Kidney epithelial cell (primary cell): Measurements from ENCODE around the gene ITFG1. TPM values are rescaled to one million over a fixed set of nuclear protein-coding genes. Genes with fewer than 3 reads are reported as not detected.
A peak's percentile ranks its signal among the peaks of the same experiment; 100 is the strongest.

Source experiments
- DNase-seq: peaks from one replicate; pipeline ENCODE4 v3.0.0-alpha.2; 2010; ENCODE audit warnings: low read depth
- H3K27me3 ChIP-seq: 2 replicates; pipeline ENCODE4 v1.6.0; 2011; ENCODE audit warnings: low read length; ENCODE audit not compliant: control insufficient read depth, insufficient read depth
- H3K36me3 ChIP-seq: 2 replicates; pipeline ENCODE4 v1.5.1; 2011; ENCODE audit warnings: low read length; ENCODE audit not compliant: control insufficient read depth, insufficient read depth
- H3K4me3 ChIP-seq: 2 replicates; pipeline ENCODE4 v1.5.1; 2011; ENCODE audit warnings: low read depth, mild to moderate bottlenecking, control low read depth, low read length
- CTCF ChIP-seq: IDR thresholded peaks from 2 replicates; pipeline ENCODE4 v1.5.1; 2011; ENCODE audit warnings: mild to moderate bottlenecking, moderate library complexity, low read length, control low read depth, inconsistent platforms; ENCODE audit not compliant: insufficient read depth, poor library complexity, severe bottlenecking
- total RNA-seq: library from RNA; depleted of rRNA; stranded (reverse); fragments of >200 nt; gene quantifications from 2 replicates; pipeline ENCODE4 v1.2.3, GENCODE V29; 2015

Gene ITFG1
- total RNA-seq: 41.1 and 52.6 TPM in 2 replicates

- Histone ChIP-seq H3K27me3 (no peaks in the 10 kb centered on the region), H3K4me3 (peak within 1 kb of the TSS; percentile 76), H3K36me3 (no peaks in the 10 kb centered on the region)
- TF ChIP-seq CTCF: no peak
- DNase-seq: peak; percentile 54
Measured at GRCh38 chr16:47460711-47461597, at the start of gene ITFG1, which contains the start of gene PHKB. Gene ITFG1 (minus strand): TSS chr16:47461063. CDS start chr16:47461045, 18 bp downstream. Gene PHKB (plus strand): TSS chr16:47461331. CDS start chr16:47461351, 20 bp downstream.

GRCh38 chr16:47507701-47508100 is 46.8 kb upstream of the ITFG1 start:
- no peaks in the 10 kb centered on the region for H3K27me3 ChIP-seq
- no peak for TF ChIP-seq CTCF
- H3K36me3 ChIP-seq: peaks cover 1% of the 10 kb centered on the region
- no peak for DNase-seq
- no peak overlapping the region for H3K4me3 ChIP-seq

GRCh38 chr16:47506800-47507199 is 45.9 kb upstream of the ITFG1 start:
- peak; percentile 42 for DNase-seq
- no peak for TF ChIP-seq CTCF

GRCh38 chr16:47504599-47504998 is 43.7 kb upstream of the ITFG1 start:
- DNase-seq: no peak
- Histone ChIP-seq H3K36me3 (no peaks in the 10 kb centered on the region), H3K4me3 (no peak overlapping the region), H3K27me3 (no peaks in the 10 kb centered on the region)
- no peak for TF ChIP-seq CTCF

More at GRCh38 chr16:47506800-47507199, 45.9 kb upstream of the ITFG1 start:
- Histone ChIP-seq H3K36me3 (peaks cover 1% of the 10 kb centered on the region), H3K27me3 (no peaks in the 10 kb centered on the region), H3K4me3 (no peak overlapping the region)

- TF ChIP-seq CTCF: no peak
- no peak overlapping the region for H3K4me3 ChIP-seq
- DNase-seq: peak; percentile 4
- H3K36me3 ChIP-seq: no peaks in the 10 kb centered on the region
- no peaks in the 10 kb centered on the region for H3K27me3 ChIP-seq
Measured at GRCh38 chr16:47503936-47504335, 43.1 kb upstream of the ITFG1 start.
